ENCODE data around the gene ZBTB8A.
"Not testable (repeated sequence)": the region's sequence is repeated elsewhere in the genome, so short reads cannot be mapped to it uniquely, and the experiment has no call there.

The ZBTB8A gene

DNA sequence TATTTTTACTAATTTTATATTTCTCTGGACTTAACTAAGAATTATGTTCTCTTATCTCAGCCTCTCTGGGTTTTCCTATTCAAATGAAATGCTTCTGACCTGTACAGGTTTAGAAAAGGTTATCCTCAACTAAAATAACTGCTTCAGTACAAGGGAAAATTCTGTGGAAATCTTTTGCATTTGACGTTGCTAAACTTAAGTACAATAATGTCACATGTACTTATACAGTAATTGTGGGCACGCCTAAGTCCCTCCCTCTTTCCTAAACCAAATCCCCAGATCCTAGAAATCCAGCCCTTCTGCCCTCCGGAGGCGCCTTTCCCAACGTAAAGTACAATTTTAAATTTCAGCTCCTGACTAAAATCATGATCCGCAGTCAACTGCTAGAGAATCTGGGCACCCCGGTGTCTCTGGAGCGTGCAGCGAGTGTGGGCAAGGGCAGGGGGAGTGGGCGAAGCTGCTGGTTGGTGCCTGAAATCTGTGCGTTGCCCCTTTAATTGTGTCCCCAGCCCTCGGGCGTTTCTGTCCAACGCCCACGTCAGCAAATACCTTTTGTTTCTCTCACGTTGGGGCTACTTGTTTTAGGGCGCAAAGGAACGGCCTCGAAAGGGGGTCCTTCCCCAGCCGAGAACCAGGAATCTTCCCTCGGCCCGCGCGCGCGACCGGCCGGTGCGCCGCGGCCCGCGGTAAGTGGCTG lies at the start of gene ZBTB8A:
ZBTB8A (plus strand) TSS at position 541 of the 697 bp plus-strand sequence. CDS start 53,505 bp downstream, outside the sequence.
- DNase-seq = peak in 11 of 14 donors; percentile 1 to 54 (median 20)

DNA sequence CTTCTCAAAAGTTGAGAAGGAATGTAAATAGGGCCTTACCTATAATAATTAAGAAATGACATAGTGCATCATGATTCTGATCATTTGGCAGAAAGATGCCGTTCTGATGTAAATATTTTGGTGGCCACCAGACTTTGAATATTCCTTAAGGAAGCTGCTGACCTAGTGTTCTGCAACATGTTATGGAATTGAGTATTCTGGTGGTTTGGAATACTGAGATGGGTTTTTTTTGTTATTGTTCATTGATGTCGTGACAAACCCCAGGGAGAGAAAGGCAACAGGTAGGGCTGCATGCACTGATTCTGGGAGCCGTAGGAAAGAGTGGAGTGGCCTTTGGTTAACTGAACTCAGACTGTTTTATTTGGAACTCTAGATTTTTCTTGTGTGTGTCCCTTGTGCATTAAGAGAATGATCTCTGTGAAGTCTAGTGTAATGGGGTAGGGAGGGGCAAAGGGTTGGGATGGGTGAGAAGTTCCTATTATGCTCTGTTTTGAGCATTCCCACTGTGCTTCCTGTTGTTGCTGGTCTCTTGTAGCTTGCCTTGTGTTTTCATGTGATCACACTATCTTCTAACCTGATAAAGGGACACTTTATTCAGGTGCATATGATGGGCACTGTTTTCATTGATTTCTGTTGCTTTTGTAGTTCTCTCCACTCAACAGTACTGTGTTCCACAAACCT lies 49.3 kb upstream of the ZBTB8A start:
- no peak for DNase-seq

DNA sequence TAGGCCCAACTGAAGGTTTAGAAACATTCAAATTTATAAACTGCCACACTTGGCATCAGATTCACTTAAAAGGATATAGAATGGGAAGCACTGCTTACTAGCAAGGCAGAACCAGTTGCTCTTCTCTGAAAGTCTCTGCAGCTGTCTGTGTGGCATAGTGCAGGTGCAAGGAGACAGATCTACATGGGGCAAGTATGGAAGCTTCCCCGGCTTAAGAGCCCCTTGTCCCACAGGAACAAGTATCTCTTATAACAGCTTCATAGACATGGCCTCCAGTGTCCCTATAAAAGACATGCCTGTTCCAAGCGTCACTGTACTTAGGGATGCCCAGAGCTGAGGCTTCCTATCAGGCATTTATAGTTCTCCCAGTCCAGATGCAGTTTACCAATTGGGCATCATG lies 47.8 kb upstream of the ZBTB8A start:
- no peak for DNase-seq

DNA sequence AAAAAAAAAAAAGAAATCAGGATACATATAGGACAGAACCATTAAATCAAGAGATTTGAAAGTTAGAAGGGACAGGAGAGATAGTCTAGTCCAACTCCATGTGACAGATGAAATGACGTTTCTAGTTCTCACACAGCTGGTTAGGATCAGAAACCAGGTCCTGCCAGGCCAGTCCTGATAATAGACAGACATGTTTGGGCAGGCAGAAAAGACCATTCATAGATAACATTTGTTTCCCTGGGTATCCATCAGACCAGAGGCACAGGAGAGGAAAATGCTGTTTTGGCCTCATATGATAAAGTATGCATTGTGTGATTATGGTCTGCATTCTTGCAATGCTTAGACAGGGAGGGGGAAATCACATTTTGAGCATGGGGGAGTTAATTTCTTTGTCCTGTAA lies 45.0 kb upstream of the ZBTB8A start:
- no peak for DNase-seq

DNA sequence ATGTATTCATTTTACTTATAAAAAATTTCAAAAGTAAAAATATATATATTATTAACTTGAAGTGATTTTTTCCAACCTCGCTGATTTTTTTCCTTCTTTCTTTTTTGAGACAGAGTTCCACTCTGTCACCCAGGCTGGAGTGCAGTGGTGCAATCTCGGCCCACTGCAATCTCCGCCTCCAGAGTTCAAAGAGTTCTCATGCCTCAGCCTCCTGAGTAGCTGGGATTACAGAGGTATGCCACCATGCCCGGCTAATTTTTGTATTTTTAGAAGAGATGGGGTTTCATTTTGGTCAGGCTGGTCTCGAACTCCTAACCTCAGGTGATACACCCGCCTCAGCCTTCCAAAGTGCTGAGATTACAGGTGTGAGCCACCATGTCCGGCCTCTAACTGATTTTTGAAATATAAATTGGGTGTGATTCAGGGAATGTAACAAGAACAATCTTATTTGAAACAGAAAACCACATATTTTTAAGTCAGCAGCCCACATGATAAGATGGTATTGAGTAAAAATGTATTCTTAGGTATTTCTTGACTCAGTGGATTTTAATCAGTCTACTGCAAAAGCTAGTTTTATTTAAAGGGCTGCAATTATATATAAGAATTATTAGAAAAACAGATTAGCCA lies 44.4 kb upstream of the ZBTB8A start:
- DNase-seq = no peak

DNA sequence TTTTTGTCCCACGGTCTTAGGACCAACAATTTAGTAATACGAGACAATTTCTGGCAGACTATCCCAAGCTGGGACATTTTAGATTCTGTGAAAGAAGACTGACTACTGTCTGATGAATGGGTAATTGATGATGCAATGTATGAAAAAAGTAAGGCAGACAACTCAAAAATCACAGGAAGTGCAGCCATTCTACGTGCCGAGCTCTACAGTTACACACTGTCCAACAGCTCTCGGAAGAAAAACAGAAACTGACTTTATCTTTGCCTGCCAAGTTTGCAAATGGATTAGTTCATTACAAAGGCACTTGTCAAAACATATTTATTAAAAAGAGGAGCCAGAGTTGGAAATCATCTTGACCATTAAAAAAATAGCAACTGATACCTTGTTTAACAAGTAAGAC lies 43.1 kb upstream of the ZBTB8A start:
- DNase-seq = no peak

DNA sequence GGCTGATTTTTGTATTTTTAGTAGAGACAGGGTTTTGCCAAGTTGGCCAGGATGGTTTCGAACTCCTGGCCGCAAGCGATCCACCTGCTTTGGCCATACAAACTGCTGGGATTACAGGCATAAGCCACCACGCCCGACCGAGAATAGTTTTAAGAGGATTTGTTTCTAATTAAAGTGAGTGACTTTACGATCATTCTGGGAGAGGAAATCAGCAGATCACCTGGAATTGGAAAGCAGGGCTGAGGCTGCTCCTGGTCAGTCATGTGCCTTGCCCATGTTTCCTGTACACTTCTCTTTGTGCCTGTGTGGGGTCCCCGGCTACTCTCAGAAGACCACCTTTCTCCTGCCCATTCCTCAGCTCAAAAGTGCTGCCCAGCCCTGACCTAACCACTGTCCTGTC lies 40.5 kb upstream of the ZBTB8A start:
- DNase-seq = no peak

DNA sequence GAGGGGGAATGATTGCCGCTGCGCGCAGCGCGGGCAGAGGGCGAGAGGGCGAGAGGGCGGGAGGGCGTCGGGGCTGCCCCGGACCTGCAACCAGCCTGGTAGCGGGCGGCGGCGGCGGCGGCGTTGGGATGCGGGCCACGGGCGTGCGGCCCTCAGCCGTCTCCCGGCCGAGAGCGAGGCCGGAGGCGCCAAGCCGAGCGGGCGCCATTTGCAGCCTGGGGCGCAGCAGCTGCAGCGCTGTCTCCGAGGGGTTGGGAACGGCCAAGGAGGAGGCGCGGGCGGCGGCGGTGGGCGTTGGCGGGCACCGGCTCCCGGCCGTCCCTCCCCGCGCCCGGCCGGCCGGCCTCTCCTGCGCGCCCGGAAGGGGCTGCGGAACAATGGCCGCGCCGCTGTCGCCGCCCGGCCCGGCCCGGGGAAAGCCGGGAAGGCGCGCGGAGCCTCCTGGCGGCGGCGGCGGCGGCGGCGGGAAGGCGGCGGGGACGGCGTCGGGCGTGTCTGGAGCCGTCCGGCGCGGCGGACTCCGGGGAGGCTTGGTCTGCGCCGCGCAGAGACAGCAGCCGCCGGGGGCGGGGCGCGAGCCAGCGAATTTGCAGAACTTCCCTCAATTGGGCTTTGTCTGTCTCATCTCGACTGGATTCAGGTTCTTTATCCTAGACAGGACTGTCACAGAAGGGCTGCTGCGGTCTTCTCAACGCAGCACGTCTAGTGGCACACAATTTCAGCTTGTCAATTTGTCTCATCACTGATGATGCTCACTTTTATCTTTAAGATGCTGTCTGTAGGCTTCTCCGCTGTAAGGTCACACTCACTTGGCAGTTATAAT lies 38.6 kb upstream of the ZBTB8A start:
- peak in 11 of 14 donors; percentile 10 to 82 (median 33) for DNase-seq

DNA sequence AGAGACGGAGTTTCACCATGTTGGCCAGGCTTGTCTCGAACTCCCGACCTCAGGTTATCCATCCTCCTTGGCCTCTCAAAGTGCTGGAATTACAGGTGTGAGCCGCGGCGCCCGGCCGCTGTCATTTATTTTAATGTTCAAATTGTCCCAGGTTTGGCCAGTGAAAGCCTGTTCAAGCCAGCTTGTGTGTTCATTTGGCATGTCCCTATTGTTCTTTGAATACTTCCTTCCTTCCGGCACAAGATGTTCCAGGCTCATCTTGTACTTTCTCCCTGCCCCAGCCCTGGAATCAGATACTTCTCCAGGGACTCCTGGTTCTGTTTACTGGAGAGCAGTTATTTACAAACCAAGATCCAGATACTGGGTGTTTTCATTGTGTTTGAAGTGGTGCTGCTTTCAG lies 37.4 kb upstream of the ZBTB8A start:
- DNase-seq = peak in 6 of 14 donors; percentile 1 to 22 (median 8)

DNA sequence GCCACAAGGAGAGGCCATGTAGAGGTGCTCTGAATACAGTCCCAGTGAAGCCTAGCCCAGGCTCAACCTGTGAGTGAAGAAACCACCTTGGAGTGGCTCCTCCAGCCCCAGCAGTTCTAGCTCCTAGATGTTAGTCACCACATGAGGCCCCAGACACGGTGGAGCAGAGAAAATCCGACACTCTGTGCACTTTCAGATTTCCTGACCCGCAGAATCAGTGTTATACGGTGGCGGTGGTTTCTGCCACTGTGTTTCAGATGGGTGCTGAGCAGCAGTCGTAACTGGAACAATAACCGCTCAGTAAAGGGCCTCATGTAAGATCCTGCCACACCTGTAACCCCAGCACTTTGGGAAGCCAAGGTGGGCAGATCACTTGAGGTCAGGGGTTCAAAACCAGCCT lies 36.1 kb upstream of the ZBTB8A start:
- DNase-seq = no peak

DNA sequence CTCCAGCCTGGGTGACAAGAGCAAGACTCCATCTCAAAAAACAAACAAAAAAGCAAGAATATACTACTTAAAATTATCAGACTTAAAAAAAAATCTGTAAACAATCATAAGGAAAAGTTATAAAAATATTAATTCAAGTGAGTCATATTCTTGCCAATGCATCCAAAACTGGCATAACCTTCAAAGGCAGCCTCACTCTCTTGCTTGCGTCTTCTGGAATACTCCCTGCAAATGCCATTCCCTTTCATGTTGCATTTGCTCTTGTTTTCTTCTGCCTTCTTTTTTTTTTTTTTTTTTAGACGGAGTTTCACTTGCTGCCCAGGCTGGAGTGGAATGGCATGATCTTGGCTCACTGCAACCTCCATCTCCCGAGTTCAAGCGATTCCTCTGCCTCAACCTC lies 32.2 kb upstream of the ZBTB8A start:
- no peak for DNase-seq

DNA sequence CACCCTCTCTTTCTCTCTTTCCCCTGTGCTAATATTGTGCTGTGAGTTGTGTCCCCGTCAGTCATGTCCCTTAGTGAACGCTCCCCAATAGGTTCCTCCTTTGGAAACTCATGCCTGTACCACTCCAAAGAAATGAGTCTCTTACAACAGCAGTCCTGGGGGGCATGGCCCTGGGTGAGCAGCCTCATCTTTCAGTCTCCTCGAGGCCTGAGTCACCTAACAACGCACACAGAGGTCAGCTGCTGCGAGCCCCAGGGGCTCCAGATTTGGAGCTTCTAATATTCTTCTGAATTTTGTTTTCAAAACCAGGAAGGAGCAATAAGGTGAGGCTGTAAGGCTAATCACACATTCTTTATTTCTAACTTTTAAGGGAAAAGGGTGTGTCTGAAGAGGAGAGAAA lies 30.5 kb upstream of the ZBTB8A start:
- DNase-seq = no peak

DNA sequence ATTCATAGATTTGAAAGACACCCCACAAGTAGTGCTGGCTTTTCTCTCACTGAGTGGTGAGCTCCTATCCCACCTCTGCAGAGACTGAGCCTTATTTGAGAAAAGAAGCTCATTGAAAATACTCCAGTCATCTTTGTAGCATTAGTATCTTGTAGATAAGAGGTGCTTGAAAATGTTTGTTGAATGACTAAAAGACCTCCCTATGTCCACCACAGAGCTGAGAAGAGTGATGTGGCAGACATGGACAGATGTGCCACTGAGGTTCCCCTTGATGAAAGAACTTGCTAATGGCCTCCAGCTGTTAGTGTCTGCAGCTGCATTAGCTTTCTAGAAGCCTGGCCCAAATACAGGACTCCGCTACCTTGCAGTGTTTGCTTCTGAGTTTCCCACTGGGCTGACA lies 29.3 kb upstream of the ZBTB8A start:
- DNase-seq = no peak

DNA sequence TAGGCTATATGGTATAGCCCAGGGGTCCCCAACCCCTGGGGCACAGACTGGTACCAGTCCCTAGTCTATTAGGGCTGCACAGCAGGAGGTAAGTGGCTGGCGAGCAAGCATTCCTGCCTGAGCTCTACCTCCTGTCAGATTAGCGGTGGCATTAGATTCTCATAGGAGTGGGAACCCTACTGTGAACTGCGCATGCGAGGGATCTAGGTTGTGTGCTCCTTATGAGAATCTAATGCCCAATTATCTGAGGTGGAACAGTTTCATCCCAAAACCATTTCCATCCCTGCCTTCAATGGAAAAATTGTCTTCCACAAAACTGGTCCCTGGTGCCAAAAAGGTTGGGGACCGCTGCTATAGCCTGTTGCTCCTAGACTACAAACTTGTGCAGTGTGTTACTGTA lies 22.8 kb upstream of the ZBTB8A start:
- DNase-seq = no peak

DNA sequence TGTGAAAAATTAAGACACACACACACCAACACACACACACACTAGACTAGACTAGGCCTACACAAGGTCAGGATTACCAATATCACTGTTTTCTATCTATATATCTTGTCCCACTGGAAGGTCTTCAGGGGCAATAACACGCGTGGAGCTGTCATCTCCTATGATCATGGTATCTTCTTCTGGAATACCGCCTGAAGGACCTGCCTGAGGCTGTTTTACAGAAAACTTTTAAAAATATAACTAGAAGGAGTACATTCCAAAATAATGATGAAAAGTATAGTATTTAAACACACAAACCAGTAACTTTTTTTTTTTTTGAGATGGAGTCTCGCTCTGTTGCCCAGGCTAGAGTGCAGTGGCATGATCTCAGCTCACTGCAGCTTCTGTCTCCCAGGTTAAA lies 20.3 kb upstream of the ZBTB8A start:
- no peak for DNase-seq

DNA sequence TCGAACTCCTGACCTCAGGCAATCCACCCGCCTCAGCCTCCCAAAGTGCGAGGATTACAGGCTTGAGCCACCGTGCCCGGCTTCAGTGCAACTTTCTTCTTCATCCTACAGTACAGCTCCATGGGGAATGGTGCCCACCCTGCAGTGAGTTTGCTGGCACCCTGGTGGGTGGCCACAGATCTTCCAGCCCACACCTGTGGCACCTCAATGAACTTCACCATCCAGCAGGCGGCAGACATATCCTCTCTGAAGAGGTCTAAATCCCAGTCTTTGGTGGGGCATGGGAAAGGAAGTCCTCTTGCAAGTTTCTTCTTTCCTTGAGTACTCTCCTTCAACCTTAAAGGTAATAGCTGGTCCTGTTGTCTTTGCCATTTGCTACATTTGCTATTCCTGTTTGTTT lies 18.1 kb upstream of the ZBTB8A start:
- no peak for DNase-seq

DNA sequence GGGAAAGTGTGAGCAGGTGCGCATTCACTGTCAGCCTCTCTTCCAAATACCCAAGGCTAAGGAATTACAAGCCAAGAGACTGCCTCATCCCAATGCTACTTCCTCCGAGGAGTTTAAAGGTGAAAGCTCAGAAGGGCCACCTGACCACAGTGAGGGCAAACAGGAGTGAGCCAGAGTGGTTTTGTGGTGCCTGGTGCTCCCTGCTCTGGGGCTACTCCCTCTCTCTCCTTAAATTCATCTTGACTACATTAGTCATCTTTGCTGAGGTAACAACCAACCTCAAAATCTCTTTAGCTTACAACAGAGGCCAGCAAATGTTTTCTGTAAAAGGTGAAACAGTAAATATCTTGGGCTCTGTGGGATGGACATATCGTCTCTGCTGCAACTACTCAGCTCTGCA lies 14.2 kb upstream of the ZBTB8A start:
- DNase-seq = no peak

DNA sequence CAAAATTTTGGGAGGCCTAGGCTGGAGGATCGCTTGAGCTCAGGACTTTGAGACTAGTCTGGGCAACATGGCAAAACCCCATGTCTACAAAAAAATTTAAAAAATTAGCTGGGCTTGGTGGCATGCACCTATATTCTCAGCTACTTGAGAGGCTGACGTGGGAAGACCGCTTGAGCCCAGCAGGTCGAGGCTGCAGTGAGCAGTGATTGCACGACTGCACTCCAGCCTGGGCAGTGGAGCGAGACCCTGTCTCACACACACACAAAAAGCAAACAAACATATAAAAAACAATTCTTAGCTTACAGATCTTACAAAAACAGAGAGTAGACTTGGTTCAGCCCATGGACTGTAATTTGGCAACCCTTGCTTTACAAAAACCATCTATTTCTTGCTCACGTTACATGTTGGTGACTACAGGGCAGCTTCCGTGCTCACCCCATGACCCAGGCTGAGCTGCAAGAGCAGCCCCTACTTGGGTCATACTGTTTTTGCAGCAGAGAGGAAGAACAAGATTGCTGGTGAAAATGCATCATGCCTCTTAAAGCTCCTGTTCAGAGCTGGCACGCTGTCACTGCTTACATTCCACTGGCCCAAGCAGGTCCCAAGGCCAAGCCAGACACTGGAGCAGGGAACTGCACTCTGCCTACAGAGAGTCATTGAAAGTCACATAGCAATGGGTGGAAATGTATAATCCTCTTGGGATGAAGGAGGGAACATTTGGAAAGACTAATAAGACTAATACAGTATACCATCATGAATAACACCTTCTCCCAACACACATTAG lies 13.4 kb upstream of the ZBTB8A start:
- no peak for DNase-seq

DNA sequence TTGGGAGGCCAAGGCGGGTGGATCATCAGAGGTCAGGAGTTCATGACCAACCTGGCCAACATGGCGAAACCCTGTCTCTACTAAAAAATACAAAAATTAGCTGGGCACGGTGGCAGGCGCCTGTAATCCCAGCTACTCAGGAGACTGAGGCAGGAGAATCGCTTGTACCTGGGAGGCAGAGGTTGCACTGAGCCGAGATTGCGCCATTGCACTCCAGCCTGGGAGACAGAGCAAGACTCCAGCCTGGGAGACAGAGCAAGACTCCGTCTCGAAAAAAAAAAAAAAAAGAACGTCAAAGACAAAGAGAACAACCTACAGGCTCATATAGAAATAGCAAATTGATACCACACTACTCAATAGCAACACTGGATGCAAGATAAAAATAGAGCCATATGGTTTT lies 10.7 kb upstream of the ZBTB8A start:
- DNase-seq = not testable (repeated sequence)

DNA sequence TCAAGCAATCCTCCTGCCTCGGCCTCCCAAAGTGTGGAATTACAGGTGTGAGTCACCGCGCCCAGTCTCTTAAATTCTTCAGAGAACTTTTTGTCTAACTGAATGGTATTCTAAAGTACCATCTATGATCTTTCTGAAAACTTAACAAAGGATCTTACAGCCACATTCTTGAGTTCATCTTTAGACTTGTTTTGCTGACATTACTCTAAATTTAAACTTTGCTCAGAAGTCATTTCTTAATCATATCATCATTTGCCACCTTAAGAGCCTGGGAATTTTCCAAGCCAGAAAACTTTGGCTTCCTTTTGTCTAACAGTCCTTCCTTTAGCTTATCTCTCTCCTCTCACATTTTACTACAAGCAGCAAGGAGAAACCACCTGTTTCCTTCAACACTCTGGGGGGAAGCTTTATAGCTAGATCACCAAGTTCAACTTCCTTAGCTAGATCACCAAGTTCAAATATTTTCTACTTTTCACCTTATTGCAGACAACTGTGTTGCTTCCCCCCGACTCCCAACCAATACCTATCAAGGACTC lies 5.4 kb upstream of the ZBTB8A start:
- DNase-seq = no peak

DNA sequence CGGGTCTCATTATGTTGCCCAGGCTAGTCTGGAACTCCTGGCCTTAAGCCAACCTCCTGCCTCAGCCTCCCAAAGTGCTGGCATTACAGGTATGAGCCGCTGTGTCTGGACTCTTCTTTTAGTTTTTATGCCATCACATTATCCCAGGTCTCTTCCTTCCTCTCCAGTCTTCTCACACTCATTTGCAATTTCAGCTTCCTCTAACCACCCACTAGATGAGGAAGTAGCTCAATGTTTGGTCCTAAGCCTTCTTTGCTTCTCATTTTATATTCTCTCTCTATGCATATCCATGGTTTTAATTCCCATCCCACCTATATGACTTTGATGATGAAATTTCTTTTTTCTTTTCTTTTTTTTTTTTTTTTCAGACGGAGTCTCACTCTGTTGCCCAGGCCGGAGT lies 3.1 kb upstream of the ZBTB8A start:
- no peak for DNase-seq

DNA sequence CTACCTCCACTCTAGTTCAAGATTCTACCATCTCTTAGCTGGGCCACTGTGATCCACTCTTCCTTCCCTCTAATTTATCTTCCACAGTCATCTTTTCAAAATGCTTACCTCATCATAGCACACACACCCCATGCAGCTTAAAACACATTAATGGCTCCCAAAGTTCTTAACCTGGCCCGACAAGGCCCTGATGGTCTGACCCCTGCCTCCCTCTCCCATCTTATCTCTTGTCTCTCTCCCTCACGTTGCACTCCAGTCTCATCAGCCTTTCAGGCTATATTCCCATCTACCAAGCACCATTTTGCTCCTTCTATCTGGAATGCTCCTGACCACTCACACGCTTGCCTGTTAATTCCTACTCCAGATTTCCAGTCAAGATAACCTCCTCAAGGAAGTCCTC lies 2.5 kb upstream of the ZBTB8A start:
- no peak for DNase-seq
